K562 (cell line): Measurements from ENCODE around the gene TBC1D7. TPM values are rescaled to one million over a fixed set of nuclear protein-coding genes. Genes with fewer than 3 reads are reported as not detected.

Experiments used
- C11orf30 ChIP-seq: fragments of 450-650 bp; IDR thresholded peaks from 2 replicates; pipeline ENCODE4 v1.6.1; 2016; ENCODE audit warnings: low read depth, mild to moderate bottlenecking
- HDAC3 ChIP-seq: fragments of 450-650 bp; IDR thresholded peaks from 2 replicates; pipeline ENCODE4 v1.6.1; 2018; ENCODE audit warnings: borderline replicate concordance, mild to moderate bottlenecking, moderate library complexity; ENCODE audit not compliant: partially characterized antibody
- JUN ChIP-seq, 2 experiments: sonication (generic) in 1 of 2; formaldehyde crosslinking in 1 of 2; IDR thresholded peaks; 2 replicates each; pipeline versions ENCODE4 v1.6.1 to v1.8.0; 2012 to 2022; ENCODE audit warnings: borderline replicate concordance in 2 of 2, mild to moderate bottlenecking in 2 of 2, improper control_type of control experiment in 1 of 2, low read depth in 1 of 2, low read length in 1 of 2, missing genetic modification reagents in 1 of 2
- MAFG ChIP-seq: fragments of 450-650 bp; conservative IDR thresholded peaks from 2 replicates; pipeline ENCODE4 v1.6.1; 2016; ENCODE audit warnings: missing genetic modification characterization, missing compliant biosample characterization
- NRF1 ChIP-seq, 2 experiments: fragments of 450-650 bp; IDR thresholded peaks in 1 of 2; conservative IDR thresholded peaks in 1 of 2; 2 replicates each; pipeline ENCODE4 v1.6.1; 2014; ENCODE audit warnings: mild to moderate bottlenecking in 2 of 2
- ZNF551 ChIP-seq: fragments of 250-450 bp; sonication (Bioruptor Pico); IDR thresholded peaks from 2 replicates; pipeline ENCODE4 v1.5.0; 2021; ENCODE audit warnings: mild to moderate bottlenecking, moderate library complexity
- polyA plus RNA-seq, 8 experiments: library from polyadenylated mRNA; depleted of rRNA in 4 of 8; stranded (reverse) in 5 of 8; unstranded in 3 of 8; fragments of >200 nt; fragmentation: Nextera tagmentation in 2 of 8; fragmentation: Illumina TruSeq in 1 of 8; extraction: Ambion mirVana in 2 of 8; extraction: Trizol in 1 of 8; gene quantifications; 2 replicates each; pipeline versions ENCODE4 v1.2.1 to v1.2.3, GENCODE V29; 2011 to 2014; ENCODE audit warnings: inconsistent platforms in 1 of 8, missing spikeins in 1 of 8
- total RNA-seq, 7 experiments: library from RNA; depleted of rRNA in 6 of 7; stranded (reverse); fragments of >200 nt in 6 of 7; fragmentation: Illumina TruSeq in 2 of 7; extraction: Trizol in 2 of 7; gene quantifications; 2 replicates each; pipeline versions ENCODE4 v1.2.1 to v1.2.3, GENCODE V29; 2011 to 2021; ENCODE audit warnings: low replicate concordance in 1 of 7
- TF ChIP-seq, protein P1 (sequence below): fragments of 250-450 bp; sonication (Bioruptor Pico); IDR thresholded peaks from 2 replicates; pipeline ENCODE4 v1.8.0; 2022; ENCODE audit warnings: inconsistent platforms
- TF ChIP-seq, protein P2 (sequence below): fragments of 450-650 bp; IDR thresholded peaks from 2 replicates; pipeline ENCODE4 v1.6.1; 2016; ENCODE audit warnings: missing biosample characterization, missing genetic modification characterization
- TF ChIP-seq, protein P3 (sequence below): IDR thresholded peaks from 3 replicates; pipeline ENCODE4 v1.6.1; 2011; ENCODE audit warnings: borderline replicate concordance, mild to moderate bottlenecking, moderate library complexity; ENCODE audit not compliant: insufficient read length; ENCODE audit errors: extremely low read depth
- TF ChIP-seq, protein P4 (sequence below): sonication (generic); formaldehyde crosslinking; IDR thresholded peaks from 2 replicates; pipeline ENCODE4 v1.8.1; 2023; ENCODE audit warnings: mild to moderate bottlenecking, missing genetic modification reagents
- TF ChIP-seq, protein P5 (sequence below): sonication (generic); formaldehyde crosslinking; IDR thresholded peaks from 2 replicates; pipeline ENCODE4 v1.8.1; 2023; ENCODE audit warnings: mild to moderate bottlenecking, missing genetic modification reagents, moderate library complexity
- TF ChIP-seq, protein P6 (sequence below): fragments of 250-450 bp; sonication (Bioruptor Pico); IDR thresholded peaks from 2 replicates; pipeline ENCODE4 v1.6.1; 2021; ENCODE audit warnings: mild to moderate bottlenecking
- TF ChIP-seq, protein P7 (sequence below): fragments of 450-650 bp; conservative IDR thresholded peaks from 2 replicates; pipeline ENCODE4 v1.6.1; 2016; ENCODE audit warnings: missing genetic modification characterization, low read depth, mild to moderate bottlenecking, missing compliant biosample characterization, moderate library complexity

Gene TBC1D7
- total and polyA plus RNA-seq, 9 of the 15 experiments (the other 6 are each of a cell fraction or from before 2014, with no cell fraction given), result 49.4 to 107 (median 61.1) TPM

DNA sequence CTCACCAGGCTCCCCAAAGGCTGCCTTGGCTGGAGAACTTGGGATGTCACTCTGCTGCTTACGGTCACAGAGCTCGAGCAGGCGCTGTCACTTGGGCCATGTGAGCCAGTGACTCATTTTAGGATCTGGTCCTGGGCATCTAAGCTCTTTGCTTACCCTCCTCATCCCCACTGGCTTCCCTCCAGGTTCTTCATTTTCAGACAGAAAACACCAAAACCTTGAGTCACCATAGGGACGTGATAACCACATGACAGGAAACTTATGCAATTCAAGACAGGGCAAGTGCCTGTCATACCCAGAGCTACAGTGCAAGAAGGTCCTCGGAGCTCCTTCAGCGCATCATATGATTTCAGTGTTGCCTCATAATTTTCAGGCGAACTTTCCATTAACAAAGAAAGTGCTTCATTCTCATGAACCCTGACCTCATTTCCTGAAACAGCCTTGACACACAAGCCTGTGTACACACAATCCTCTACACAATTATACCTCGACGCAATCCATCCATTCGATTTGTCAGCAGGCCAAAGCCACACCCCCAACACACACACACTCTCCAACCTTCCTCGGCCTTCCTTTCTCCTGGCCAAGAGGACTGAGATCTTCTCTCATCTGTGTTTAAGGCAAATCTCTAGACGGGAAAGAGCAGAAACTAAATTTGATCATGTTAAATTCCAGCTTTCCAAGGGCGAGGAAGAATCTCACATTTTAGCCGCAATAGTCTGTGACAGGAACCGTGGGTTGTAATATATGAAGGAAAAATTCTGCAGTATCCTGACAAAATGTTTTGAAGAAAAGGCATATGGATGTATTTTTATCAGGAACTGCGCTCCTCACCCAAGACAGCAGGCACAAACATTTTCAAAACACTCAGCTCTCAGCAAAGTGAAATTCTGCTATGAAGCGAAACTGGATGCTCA is 25.3 kb downstream of the TBC1D7 start (continued):
- TF ChIP-seq, protein P1, sequence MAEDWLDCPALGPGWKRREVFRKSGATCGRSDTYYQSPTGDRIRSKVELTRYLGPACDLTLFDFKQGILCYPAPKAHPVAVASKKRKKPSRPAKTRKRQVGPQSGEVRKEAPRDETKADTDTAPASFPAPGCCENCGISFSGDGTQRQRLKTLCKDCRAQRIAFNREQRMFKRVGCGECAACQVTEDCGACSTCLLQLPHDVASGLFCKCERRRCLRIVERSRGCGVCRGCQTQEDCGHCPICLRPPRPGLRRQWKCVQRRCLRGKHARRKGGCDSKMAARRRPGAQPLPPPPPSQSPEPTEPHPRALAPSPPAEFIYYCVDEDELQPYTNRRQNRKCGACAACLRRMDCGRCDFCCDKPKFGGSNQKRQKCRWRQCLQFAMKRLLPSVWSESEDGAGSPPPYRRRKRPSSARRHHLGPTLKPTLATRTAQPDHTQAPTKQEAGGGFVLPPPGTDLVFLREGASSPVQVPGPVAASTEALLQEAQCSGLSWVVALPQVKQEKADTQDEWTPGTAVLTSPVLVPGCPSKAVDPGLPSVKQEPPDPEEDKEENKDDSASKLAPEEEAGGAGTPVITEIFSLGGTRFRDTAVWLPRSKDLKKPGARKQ, result 0 out of 2 replicates have a peak, but pooled peaks have one; percentile 6
- peak; percentile 71 to 76 for TF ChIP-seq NRF1 (conservative IDR thresholded peaks at IDR 0.05 in 1 of 2, IDR thresholded peaks at IDR 0.05 in 1 of 2)
- TF ChIP-seq HDAC3, result peak; percentile 15
- TF ChIP-seq, protein P2, sequence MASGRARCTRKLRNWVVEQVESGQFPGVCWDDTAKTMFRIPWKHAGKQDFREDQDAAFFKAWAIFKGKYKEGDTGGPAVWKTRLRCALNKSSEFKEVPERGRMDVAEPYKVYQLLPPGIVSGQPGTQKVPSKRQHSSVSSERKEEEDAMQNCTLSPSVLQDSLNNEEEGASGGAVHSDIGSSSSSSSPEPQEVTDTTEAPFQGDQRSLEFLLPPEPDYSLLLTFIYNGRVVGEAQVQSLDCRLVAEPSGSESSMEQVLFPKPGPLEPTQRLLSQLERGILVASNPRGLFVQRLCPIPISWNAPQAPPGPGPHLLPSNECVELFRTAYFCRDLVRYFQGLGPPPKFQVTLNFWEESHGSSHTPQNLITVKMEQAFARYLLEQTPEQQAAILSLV, result 0 out of 2 replicates have a peak, but pooled peaks have one; percentile 6
- TF ChIP-seq, protein P3, sequence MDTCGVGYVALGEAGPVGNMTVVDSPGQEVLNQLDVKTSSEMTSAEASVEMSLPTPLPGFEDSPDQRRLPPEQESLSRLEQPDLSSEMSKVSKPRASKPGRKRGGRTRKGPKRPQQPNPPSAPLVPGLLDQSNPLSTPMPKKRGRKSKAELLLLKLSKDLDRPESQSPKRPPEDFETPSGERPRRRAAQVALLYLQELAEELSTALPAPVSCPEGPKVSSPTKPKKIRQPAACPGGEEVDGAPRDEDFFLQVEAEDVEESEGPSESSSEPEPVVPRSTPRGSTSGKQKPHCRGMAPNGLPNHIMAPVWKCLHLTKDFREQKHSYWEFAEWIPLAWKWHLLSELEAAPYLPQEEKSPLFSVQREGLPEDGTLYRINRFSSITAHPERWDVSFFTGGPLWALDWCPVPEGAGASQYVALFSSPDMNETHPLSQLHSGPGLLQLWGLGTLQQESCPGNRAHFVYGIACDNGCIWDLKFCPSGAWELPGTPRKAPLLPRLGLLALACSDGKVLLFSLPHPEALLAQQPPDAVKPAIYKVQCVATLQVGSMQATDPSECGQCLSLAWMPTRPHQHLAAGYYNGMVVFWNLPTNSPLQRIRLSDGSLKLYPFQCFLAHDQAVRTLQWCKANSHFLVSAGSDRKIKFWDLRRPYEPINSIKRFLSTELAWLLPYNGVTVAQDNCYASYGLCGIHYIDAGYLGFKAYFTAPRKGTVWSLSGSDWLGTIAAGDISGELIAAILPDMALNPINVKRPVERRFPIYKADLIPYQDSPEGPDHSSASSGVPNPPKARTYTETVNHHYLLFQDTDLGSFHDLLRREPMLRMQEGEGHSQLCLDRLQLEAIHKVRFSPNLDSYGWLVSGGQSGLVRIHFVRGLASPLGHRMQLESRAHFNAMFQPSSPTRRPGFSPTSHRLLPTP, result no peak
- TF ChIP-seq, protein P4, sequence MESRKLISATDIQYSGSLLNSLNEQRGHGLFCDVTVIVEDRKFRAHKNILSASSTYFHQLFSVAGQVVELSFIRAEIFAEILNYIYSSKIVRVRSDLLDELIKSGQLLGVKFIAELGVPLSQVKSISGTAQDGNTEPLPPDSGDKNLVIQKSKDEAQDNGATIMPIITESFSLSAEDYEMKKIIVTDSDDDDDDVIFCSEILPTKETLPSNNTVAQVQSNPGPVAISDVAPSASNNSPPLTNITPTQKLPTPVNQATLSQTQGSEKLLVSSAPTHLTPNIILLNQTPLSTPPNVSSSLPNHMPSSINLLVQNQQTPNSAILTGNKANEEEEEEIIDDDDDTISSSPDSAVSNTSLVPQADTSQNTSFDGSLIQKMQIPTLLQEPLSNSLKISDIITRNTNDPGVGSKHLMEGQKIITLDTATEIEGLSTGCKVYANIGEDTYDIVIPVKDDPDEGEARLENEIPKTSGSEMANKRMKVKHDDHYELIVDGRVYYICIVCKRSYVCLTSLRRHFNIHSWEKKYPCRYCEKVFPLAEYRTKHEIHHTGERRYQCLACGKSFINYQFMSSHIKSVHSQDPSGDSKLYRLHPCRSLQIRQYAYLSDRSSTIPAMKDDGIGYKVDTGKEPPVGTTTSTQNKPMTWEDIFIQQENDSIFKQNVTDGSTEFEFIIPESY (CRISPR knock-in tag), result peak; percentile 75
- TF ChIP-seq JUN (IDR thresholded peaks at IDR 0.05; ENCODE audit: borderline replicate concordance, low read depth, low read length), result peak; percentile 84
- no peak for TF ChIP-seq JUN (CRISPR knock-in tag; IDR thresholded peaks at IDR 0.05; ENCODE audit: borderline replicate concordance)
- TF ChIP-seq, protein P5, sequence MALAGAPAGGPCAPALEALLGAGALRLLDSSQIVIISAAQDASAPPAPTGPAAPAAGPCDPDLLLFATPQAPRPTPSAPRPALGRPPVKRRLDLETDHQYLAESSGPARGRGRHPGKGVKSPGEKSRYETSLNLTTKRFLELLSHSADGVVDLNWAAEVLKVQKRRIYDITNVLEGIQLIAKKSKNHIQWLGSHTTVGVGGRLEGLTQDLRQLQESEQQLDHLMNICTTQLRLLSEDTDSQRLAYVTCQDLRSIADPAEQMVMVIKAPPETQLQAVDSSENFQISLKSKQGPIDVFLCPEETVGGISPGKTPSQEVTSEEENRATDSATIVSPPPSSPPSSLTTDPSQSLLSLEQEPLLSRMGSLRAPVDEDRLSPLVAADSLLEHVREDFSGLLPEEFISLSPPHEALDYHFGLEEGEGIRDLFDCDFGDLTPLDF, result no peak
- TF ChIP-seq, protein P6, sequence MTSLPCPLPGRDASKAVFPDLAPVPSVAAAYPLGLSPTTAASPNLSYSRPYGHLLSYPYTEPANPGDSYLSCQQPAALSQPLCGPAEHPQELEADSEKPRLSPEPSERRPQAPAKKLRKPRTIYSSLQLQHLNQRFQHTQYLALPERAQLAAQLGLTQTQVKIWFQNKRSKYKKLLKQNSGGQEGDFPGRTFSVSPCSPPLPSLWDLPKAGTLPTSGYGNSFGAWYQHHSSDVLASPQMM (CRISPR knock-in tag), result no peak
- TF ChIP-seq, protein P7, sequence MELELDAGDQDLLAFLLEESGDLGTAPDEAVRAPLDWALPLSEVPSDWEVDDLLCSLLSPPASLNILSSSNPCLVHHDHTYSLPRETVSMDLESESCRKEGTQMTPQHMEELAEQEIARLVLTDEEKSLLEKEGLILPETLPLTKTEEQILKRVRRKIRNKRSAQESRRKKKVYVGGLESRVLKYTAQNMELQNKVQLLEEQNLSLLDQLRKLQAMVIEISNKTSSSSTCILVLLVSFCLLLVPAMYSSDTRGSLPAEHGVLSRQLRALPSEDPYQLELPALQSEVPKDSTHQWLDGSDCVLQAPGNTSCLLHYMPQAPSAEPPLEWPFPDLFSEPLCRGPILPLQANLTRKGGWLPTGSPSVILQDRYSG, result no peak; the same call in 1 of the 2 replicates
- TF ChIP-seq ZNF551, result no peak
- TF ChIP-seq MAFG, result peak; percentile 61
- peak; percentile 49; the same call in 1 of the 2 replicates for TF ChIP-seq C11orf30
